Measurements from ENCODE around the gene DOK6.
"Not testable (repeated sequence)": the region's sequence is repeated elsewhere in the genome, so short reads cannot be mapped to it uniquely, and the experiment has no call there.

The DOK6 gene

DNA sequence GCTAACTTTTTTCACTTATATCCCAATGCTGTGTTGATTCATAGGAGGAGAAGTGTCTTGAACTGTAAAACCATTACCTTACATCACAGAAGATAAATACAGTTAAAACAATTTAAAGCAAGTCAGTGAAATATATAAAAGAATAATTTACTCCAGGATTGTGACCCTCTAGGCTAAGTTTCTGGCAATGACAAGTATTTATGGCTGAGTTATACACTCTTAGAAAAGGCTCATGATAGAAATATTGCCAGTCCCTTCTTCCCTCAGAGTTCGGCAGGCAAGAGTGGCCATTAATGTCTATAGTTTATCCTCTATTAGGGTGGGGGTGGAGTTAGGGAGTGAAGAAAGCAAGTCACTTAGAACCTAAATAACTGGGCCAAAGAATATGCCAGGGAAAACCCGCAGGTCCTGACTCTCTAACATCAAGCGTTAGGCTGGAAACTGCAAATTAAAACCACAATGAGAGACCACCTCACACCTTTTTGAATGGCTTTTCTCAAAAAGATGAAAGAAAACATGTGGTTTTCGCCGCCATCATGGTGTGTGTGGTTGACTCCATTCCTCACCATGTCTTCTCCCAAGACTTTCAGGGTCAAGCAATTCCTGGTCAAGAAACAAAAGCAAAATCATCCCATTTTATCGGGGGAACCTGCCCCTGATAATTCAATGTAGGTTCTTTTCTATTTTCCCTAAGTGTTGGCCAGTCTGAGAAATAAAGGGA is 477.7 kb downstream of the DOK6 start:
- DNase-seq: no peak

DNA sequence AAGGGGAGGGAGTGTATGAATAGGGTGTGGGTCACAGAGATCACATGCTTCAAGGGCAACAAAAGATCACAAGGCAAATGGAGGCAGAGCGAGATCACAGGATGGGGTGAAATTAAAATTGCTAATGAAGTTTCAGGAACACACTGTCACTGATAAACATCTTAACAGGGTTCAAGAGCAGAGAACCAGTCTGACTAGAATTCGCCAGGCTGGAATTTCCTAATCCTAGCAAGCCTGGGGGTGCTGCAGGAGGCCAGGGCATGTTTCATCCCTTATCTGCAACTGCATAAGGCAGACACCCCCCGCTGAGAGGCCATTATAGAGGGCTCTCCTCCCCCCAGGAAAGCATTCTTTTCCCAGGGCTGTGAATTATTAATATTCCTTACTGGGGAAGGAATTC is 478.4 kb downstream of the DOK6 start:
- DNase-seq: not testable (repeated sequence)

DNA sequence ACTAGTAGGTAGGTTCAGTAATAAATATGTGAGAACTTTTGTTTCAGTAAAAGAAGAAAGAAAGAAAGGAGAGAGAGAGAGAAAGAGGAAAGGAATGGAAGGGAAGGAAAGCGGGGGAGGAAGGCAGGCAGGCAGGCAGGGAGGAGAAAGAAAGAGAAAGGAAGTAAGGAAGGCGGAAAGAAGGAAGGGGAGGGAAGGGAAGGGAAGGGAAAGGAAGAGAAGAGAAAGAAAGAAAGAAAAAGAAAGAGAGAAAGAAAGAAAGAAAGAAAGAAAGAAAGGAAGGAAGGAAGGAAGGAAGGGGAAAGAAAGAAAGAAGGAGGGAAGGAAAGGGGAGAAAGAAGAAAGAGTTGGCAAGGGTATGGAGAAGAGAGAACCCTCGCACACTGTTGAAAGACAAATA is 479.4 kb downstream of the DOK6 start:
- no peak for DNase-seq

DNA sequence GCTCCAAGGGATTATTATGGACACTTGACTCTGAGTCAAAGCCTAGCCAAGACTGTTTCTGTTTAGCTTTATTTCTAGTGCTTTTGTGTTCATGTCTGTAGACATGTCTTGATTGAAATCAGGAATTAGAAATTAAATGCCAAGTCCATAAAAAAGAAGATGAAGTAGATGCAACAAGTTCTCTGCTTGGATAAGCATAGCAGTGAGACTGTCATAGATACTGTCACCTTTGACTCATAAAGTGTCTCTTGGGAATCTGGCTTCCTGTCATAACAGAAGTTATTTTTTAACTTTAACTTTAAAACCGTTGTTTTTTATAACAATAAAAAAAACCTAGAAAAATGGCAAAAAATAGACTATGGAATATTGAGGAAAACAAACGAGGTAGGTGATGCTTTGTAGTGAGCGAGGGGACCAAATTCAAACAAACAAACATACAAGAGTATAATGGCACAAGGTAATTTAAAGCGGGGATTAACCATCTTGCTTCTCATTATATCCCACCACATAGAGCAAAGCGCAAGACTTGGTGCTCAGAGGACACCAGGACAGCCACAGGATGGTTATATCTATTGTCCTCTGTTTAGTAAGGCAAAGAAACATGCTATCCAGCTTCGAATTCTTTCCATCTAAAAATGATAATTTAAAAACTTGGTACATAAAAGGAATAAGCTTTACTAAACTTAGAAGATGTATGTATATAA is 482.4 kb downstream of the DOK6 start:
- DNase-seq: no peak

DNA sequence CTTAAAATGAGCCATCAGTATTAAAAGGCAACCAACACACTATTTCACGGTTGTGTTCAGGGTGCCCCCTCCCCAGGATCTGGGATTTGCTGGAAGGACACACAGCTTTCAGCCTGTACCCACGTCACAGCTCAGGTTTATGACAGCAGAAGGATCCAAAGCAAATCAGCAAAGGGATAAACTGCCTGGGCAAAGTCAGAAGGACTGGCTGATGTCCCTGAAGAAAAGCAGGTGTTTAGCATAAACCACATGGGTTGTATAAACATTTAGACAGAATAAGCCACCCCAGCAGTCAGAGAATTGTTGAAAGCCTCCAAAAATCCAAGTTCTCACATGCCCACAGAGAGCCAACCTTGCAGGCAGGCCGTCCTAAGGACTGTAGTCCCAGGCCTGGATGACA is 483.1 kb downstream of the DOK6 start:
- DNase-seq: no peak

DNA sequence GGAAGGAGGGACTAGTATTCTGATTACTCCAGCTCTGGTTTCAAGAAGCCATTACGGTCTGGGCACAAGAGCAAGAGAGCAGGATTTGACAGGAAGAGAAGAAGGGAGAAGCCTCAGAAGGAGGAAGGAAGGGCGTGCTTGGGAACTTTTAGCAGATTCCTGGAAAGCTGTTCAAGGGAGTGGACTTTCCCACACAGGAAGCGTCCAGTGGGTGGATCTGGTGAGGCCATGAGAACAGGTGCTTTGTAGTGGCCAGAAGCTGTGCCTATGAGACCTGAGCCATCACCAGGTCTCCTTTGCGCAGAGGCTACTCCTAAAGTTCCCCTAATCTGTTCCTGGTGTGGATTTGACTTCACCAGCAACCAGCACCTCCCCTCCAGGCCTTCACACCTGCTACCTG is 484.7 kb downstream of the DOK6 start:
- DNase-seq: no peak

DNA sequence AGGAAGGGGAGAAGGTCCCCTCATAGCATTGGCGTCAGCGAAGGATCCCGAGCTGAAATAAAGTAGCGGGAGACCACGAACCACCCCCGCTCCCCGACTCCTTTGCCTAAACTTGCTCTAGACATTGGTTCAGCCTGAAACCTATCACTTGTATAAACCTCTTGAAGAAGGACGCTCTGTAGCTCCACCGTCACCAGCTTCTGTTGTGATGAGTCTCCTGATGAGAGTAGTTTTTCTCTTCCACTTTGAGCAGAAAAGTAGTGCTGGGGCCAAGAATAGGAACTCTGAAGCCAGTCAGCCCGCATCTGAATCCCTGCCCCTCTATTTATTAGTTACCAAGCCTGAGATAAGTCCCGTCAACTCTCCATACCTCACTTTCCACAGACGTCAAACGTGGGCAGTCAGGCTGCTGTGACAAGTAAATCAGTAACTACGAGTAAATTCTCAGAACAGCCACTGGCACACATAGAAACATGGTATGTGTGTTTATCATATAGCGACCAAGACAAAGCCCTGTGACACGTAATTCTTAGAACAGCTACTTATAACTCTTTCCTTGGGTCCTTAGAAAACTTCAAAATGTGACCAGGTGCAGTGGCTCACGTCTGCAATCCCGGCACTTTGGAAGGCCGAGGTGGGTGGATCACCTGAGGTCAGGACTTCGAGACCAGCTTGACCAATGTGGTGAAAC is 485.3 kb downstream of the DOK6 start:
- peak; percentile 34 to 49 for DNase-seq

DNA sequence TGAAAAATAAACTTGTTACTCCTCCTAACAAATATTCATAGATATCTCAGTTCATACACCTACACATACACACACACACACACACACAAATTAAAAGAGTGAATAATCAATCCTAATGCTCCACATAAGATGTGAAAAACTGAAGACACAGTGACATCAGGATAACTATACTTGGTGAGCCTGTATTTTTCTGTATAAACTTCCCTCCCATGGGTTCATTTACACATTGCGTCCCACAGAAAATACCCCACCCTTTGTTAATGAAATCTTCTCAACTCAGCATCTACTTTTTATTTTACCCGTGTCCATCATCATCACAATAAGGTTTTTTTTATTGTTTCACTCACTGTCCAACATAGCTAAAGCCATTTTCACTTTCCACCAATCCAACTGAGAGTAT is 486.6 kb downstream of the DOK6 start:
- no peak for DNase-seq

DNA sequence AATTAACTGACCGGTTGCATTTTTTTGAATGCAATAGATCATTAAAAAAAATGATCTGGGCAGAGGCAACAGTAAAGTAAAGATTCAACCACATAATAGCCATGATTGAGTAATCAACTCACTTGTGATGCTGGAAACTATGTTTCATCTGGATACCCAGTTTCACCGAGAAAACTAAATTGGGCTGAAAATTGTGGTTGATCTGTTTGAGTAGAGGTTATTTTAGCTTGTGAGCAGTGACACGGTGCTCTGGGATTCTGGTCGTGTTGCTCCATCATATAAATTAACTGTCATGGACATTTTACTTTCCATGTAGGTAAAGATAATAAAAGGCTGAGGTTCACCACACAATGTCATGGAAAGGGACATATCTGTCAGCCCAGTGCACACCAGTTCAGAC is 488.3 kb downstream of the DOK6 start:
- DNase-seq: no peak

DNA sequence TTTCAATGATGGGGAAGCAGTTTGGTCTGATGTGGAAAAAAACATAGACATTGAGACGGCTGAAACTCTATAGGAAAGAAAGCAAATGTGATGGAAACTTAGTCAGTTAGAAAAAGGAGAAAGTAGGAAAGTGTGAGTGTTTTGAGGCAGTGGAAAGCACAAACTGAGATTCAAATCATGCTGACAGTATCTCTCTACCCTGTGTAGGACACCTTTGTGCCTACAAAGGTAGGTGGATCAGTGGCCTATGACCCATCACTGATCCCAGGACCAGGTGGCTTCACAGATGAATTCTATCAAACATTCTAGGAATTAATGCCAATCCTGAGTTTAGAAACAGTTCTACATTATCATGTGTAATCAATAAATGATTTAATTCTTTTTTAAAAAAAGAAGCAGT is 489.9 kb downstream of the DOK6 start:
- DNase-seq: no peak

DNA sequence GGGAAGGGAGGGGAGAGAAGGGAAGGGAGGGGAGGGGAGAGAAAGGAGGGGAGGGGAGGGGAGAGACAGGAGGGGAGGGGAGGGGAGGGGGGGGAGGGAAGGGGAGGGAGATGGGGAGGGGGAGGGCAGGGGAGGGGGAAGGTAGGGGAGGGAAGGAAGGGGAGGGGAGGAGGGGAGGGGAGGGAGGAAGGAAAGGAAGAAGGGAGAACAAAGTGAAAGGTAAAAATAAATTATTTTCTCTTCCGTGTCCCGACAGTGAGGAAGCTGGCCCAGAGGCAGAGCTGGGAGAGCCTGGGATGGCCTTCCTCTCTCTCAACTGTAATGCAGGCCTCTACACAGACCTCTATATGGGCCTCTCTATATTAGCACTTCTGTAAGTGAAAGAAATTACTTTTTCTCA is 493.8 kb downstream of the DOK6 start:
- no peak for DNase-seq

DNA sequence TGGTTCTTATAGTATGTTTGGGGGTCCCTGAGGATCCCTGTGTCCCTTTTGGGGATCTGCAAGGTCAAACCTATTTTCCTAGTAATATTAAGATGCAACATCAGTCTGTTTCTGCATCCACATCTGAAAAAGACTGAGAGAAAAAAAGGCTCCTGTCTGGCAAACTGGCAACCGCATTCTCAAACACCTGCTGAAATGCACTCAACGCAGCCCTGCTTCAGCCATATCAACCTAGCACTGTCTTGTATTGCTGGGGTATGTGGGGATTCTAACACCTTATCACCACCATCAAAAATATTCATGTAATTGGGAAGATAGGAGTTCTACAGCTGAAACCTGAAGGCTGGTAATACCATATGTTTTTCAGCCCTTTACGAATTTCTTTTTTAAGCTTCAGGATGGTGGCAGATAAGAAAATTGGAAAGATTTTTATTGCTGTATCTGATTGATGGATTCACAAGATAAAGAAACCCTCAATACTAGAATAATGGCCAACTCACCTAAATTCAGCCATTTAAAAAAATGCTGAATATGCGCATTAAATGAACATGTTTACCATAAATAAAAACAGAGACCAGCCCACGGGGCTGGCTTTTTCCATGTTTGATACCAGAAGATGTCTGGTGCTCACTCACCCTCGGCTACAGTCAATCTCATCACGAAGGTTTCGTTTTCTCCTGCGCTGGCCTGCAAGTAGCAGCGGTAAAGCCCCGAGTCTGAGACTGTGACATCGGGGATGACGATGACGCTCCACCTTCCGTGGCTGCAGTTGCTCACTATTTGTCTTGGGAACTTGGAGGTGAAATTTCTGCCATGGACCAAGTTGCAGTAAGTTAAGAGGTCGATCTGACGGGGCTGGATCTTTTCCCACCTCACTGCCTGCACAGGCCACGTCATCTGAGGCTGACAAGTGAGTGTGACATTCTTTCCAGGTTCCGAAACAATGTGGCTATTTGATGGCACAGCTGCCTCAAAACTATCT is 494.7 kb downstream of the DOK6 start:
- DNase-seq: peak in 1 of 2 experiments; percentile 9

DNA sequence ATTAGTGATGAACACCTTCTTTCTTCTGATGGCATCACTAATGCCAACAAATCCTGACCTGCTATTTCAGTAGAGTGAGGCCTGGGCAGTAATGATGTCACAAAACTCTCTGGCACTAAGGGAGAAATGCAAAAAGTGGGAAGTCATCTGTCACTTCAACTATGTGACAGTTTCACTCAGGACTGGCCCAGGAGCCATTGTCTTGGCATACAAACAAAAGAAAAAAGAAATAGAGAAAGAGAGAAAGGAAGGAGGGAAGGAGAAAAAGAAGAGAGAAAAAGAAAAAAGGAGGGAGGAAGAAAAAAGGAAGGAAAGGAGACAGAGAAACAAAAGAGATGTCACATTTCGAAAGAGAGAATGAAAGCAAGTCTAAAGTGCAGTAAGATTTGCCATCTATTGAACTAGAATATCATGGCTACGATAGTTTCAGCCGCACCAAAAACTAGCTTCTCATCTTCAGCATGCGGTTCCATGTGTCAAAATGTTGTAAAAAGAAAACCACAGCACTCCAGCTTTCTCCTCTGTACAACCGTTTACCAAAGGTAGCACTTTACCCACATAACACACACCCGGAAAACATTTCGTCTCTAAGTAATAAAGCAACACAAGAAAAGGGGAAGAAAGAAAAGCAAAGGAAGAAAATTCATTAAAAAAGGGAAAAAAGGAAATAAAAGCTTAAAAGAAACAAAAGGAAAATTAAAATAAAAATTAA is 496.9 kb downstream of the DOK6 start:
- no peak for DNase-seq

DNA sequence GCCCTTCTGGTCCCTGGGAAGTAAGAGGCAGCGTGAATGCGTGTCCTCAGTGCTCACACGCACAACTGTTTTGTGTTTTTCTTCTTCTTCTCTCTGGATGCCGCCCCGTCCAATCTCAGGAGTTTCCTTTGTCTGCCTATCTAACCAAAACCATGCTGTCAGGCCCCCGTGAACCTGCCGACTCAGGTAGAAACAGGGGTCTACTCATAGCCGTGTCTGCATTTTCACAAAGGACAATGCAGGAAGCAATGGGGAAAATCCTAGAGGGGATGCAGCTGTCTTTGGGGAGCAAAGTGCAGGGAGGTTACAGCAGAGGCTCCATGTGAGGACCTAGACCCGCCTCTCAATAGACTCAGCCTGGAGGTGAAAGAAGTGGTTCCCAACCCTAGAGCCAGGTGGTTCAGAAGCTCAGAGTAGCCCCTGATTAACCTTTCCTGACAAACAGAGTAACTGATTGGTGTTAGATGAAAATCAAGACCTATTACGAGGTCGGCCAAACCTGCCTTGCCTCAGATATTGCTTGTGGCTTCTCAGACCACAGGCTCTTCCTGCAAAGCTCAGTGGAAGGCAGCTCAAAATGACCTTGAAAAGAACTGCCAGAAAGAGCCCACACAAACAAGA is 497.7 kb downstream of the DOK6 start:
- DNase-seq: no peak

All from activated CD4-positive, alpha-beta T cell treated with anti-CD3 and anti-CD28 coated beads, Interleukin-2, amount 50 U/mL, for 4 hours (primary cell).